Skin of body (tissue), 2 donors: ENCODE data around the gene CDK11A. TPM values are rescaled to one million over a fixed set of nuclear protein-coding genes. Genes with fewer than 3 reads are reported as not detected.
A peak's percentile ranks its signal among the peaks of the same experiment; 100 is the strongest.

Experiments
- DNase-seq: peaks from one replicate; lab custom pipeline; 2025; lab: John Stamatoyannopoulos, UW
- total RNA-seq: library from RNA; depleted of rRNA; stranded (reverse); fragments of >200 nt; gene quantifications from one replicate; pipeline ENCODE4 v1.2.3, GENCODE V29; 2014

The CDK11A gene
- 25.4 TPM for total RNA-seq

DNA sequence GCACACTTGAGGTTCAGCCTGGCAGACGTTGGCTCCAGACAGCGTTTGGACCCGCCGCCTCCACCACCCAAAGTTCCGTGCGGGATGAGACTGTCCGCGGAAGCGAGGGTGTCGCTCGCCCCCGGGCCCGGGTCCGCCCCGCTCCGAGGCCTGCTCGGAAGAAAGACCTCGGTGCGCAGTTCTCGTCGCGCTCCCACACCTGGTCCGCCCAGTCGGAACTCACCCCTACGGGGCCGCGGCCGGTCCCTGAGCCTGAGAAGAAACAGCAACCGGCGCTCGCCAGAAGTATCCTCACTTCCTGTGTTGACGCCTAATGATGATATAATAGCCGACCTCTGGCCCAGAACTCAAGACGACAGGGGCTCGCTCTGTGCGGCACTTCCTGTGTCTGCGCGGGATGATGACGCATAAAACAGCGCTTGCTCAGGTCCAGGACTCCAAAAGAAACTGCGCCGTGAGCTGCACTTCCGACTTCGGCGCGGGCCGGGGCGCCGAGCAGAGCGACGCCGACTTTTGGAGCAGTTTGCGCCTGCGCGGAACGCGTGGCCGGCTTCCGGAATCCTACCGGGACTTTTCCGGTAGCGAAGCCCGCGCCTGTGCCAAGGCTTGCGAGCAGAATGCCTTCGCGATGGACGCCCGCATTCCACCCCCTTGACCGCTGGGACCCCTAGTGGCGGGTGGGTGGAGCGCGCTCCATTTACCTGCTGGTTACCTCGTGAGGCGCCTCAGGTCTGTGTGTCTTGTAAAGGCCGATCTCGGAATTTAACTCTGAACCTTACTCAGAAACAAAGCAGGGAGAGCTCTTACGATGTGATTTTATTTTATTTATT is at the start of gene CDK11A:
CDK11A (minus strand) TSS at position 323 of the 830 bp plus-strand sequence. CDS start 1,539 bp downstream, outside the sequence.
- peak; percentile 98 for DNase-seq

DNA sequence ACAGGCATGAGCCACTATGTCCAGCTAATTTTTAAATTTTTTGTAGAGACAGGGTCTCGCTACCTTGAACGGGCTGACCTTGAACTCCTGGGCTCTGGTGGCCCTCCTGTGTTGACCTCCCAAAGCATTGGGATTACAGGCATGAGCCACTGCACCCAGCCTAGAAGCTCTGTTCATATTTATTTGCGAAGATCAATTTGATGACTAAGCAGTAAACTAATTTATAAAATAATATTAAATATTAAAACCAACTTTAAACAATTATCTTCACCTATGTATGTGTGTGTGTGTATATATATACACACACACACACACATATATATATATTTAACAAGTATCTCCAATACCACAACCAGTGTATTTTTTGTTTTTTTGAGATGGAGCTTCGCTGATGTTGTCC is 49.7 kb upstream of the CDK11A start:
- no peak for DNase-seq

- DNase-seq, result no peak
Observed at GRCh38 chr1:1771096-1771495, 46.9 kb upstream of the CDK11A start.

DNA sequence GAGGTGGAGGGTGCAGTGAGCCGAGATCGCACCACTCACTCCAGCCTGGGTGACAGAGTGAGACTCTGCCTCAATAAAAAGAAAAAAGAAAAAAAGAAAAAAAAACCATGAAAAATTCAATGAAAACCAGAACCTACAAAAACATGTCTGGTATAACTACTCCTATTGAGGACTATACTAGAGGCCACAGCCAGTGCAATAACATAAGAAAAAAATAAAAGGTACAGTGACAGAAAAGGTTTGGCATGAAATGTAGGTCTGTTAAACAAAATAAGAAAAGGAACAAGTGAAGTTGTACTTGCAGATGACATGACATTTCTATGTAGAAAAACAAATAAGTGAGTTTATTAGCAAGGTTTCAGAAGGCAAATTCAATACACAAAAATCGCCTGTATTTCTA is 45.9 kb upstream of the CDK11A start:
- no peak for DNase-seq

GRCh38 chr1:1768249-1768992 is 44.3 kb upstream of the CDK11A start:
- DNase-seq, result no peak

- DNase-seq, result no peak
Observed at GRCh38 chr1:1764876-1765470, 40.8 kb upstream of the CDK11A start.

DNA sequence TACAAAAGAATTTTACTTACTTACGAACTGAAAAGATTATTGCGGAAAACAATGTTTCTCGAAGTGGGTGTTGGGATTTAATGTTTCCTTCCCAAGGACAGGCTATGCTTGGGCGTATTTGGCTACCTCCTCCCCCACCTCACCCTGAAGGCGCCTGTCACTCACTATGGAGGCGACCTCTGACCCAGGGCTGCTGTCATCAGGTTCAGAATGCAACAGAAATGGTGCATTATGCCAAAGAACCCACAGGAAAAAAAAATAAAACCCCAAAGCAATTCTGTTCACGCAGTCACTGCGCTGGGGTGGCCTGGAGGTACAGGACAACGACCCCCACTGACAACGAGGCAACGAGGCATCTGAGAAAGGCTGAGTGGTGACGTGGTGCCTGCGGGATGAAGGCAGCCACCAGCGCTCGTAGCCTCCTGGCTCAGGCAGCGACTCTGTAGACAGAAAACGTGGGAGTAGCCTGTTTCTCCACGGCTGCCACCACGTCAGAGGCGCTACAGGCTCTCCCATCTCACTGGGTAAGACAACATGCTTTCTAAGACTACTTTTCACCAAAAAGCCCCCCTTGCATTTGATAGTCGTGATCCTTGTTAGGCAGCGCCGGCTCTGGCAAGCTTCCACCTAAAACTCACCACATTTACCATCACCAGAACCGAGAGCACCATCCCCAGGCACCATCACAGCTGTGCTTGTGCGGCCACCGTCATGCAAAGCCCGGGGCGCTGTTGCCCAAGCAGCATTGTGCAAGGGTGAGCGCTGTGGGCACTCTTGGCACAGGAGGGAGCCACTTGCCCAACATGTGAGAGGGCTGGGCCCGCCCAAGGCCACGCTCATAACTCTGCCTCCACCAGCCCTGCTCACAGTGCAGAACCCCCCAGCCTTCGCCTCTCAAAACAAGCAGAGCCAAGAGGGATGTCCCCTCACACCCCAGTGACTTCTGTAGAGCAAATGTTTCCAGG is 39.8 kb upstream of the CDK11A start:
- no peak for DNase-seq

DNA sequence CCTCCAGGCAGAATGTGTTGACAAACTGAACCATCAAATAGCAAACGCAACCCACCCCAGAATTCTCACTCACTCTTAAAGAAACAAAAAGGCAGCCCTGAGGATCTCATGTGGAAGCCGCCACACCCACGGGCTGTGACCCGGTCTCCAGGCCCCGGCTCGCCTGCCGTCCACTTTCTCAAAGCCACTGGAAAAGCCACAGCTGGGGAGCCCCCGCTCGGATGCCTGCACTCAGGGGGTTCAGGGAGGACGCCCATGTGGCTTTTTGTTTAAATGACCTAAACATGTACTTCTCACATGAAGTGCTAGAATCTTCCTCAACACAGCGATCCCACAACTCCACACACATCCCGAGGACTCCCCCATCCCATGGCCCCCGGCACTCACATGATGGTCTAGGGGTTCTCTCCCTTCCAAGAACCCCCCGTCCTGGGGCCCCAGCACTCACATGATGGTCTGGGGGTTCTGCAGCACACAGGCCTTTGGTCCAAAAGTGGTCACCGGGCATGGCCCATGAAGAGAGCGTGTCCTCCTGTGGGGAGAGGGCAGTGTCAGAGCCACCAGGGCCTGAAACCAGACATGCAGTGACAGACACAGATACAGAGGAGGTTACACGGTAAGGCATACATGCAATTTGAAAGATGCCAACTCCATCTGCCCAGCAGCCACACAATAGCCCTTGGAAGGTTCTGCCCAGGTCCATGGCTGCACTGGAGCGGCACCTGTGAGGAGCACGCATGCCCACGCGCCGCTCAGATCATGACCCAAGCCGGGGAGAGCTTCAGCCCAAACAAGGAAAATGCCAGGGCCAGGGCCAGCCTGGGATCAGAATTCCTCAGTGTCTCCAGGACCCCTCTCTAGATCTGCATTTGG is 37.6 kb upstream of the CDK11A start:
- no peak for DNase-seq

DNA sequence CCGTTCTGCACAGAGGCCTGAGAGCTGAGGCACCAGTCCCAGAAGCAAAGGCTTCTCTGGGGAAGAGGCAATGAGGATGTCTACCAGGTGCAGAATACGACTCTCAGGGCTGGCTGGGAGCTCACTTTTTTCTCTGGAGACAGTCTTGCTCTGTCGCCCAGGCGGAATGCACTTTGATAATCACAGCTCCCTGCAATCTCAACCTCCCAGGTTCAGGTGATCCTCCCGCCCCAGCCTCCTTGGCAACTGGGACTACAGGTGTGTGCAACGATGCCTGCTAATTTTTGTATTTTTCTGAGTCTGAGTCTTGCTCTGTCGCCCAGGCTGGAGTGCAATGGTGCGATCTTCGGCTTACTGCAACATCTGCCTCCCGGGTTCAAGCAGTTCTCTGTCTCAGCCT is 36.6 kb upstream of the CDK11A start:
- no peak for DNase-seq

GRCh38 chr1:1760345-1760650 is 36.1 kb upstream of the CDK11A start:
- no peak for DNase-seq

DNA sequence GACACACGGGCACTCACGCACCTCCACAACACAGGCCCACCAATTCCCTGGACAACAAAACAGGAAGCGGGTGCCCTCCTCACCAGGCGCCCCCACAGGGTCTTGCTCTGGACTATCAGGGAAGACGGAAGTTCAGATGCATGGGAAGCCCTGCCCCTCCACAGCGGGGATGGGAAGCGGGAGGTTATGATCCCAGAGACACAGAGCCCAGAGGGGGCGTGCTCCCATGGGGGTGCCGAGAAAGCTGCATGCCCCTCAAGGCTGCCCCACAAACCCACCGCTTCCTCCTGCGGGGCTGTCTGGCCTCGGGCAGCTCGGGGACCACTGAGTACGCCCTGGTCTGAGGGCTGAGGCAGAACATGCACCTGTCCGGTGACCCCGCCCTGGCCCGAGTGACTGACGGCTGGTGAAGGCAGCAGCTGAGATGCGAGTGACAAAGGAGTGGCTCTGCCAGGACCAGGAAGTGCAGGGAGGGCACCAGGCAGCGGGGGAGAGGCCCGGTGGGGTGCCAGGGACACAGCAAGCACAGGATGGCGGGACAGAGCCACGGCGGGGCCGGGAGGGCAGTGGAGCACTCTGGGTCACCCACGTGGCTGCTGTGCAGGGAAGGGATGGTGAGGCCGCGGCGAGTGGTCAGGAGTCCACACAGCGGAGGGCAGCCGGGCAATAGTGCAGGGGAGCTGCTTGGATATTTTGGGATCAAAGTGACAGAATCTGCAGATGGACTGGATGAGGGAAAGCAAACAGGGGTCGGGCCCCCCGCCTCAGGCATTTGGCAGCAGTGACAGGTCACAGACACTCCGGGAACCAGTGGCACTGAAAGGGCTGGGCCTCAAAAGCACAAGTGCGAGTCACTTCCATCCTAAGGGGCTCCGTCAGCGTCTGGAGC is 35.5 kb upstream of the CDK11A start:
- no peak for DNase-seq

- DNase-seq, result no peak
Observed at GRCh38 chr1:1758692-1759455, 34.7 kb upstream of the CDK11A start.

DNA sequence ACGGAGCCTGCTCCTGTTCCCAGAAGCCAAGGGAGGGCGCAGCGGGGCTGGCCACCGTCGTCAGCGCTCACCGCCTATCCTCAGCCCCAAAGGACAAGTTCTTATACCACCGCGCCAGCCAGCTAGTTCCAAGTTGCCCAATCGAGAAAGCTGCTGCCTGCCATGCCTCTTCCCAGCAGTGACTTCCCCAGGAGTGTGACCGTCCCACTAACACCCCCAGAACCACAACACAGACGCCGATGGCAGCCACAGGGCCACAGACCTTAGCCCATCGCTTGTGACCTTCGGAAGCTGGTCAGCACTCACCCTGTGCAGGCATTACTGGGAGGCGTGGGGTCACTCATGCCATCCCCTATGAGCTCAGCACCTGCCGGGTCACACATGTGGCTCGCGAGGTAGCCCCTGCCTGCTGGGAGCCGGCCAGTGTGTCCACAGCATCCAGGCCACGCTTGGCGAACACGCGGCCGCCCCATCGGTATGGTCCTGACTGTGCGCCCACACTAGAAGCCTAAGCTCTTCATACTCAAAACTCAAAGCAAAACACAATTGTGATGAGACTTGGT is 34.0 kb upstream of the CDK11A start:
- DNase-seq, result no peak

GRCh38 chr1:1757422-1758058 is 33.4 kb upstream of the CDK11A start:
- no peak for DNase-seq

DNA sequence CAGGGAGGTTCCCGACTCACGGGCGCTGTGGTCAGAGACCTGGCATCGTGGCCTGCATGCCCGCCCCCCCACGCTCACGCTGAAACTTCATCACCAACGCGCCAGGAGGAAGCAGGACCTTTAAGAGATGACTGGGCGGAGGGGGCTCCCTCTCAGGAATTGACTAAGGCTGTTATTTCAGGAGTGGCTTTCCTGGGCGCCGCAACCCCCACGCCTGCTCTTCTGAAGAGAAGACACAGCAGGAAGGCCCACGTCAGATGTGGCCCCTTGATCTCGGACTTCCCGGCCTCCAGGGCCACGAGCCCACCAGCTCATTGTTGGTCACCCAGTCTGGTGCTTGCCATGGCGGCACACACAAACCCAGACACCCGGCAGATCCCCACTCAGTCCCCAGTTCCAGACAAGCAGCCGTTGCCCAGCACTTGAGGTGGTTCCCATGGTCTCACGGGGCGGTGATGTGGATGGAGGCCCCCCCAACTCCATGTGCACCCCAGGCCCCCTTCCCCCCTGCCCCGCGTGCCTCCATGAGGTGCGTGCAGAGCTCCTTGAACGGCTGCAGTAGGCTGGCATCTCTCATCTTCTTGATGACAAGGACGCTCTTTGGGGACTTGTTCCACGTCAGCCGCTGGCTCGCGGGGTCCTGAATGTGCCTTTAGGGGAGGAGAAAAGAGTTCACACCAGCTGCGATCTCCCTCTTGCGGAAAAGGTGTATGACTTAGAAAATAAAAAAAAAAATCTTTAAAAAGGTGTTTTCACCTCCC is 32.7 kb upstream of the CDK11A start:
- DNase-seq, result no peak

- DNase-seq, result no peak
Observed at GRCh38 chr1:1755852-1756251, 31.7 kb upstream of the CDK11A start.

DNA sequence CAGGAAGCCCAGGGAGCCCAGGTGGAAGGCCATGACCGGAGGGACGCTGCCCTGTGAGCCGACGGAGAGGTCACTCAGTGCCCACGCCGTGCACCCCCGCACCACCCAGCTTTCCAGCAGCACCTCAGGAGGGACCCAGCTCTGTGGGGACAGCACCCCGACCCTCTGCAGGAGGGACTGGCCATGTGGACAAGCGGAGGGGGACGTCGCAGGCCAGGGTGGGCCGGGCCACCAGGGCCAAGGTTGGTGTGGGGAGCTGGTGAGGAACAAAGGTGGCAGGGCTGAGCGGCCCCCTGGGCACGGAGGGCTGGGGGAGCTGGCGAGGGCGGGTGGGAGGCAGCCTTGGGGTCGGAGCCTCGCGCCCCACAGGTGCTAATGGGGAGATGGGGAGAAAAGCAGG is 31.3 kb upstream of the CDK11A start:
- no peak for DNase-seq
